ENCODE measurements around the gene OR4D2. TPM values are rescaled to one million over a fixed set of nuclear protein-coding genes. Genes with fewer than 3 reads are reported as not detected.

Gene OR4D2
- total and polyA plus RNA-seq, 2 experiments from 2014 or later, result not detected

GRCh38 chr17:58161566-58161965 is 5.2 kb upstream of the OR4D2 start:
- Histone ChIP-seq H2AFZ (no peak overlapping the region), H3K4me2 (ENCODE audit: unreplicated experiment) (no peak overlapping the region), H3K36me3 (ENCODE audit: low read depth) (no peaks in the 10 kb centered on the region), H3K4me1 (ENCODE audit: insufficient read depth) (no peaks in the 10 kb centered on the region), H3K9me3 (ENCODE audit: low read depth) (no peaks in the 10 kb centered on the region), H4K20me1 (ENCODE audit: insufficient read depth) (no peaks in the 10 kb centered on the region), H3K4me3 (no peak overlapping the region), H3K27ac (no peak overlapping the region), H3F3A (ENCODE audit: insufficient read depth) (no peaks in the 10 kb centered on the region), H3K27me3 (replicated peaks; ENCODE audit: insufficient read depth) (peaks cover 34% of the 10 kb centered on the region), H3K9ac (no peak overlapping the region), H3K79me2 (ENCODE audit: insufficient read depth) (no peaks in the 10 kb centered on the region), H3K9me2 (ENCODE audit: insufficient read depth) (no peaks in the 10 kb centered on the region)
- TF ChIP-seq EZH2 (IDR thresholded peaks at IDR 0.05; ENCODE audit: insufficient read depth, poor library complexity, severe bottlenecking) (no peak), EZH2phosphoT487 (IDR thresholded peaks at IDR 0.05; ENCODE audit: insufficient read depth, low read depth) (no peak)
- in situ Hi-C loops (cut with MboI), result no loop called here
- DNase-seq, result no peak
- 25 to 26% methylated on average over 3 of the region's 3 CpGs for WGBS, 2 experiments (ENCODE audit: low coverage in 1 of 2, low lambda C conversion rate in 2 of 2, missing lambda C conversion rate in 2 of 2)

GRCh38 chr17:58165981-58166380 is 801 bp upstream of the OR4D2 start:
- DNase-seq, result no peak
- Histone ChIP-seq H3K79me2 (ENCODE audit: insufficient read depth) (no peaks in the 10 kb centered on the region), H3K36me3 (ENCODE audit: low read depth) (no peaks in the 10 kb centered on the region), H3K27ac (no peak overlapping the region), H3K4me3 (no peak overlapping the region), H3K9ac (no peak overlapping the region), H4K20me1 (ENCODE audit: insufficient read depth) (no peaks in the 10 kb centered on the region), H3K4me1 (ENCODE audit: insufficient read depth) (no peaks in the 10 kb centered on the region), H3K9me2 (ENCODE audit: insufficient read depth) (no peaks in the 10 kb centered on the region), H3K4me2 (ENCODE audit: unreplicated experiment) (no peak overlapping the region), H3K27me3 (replicated peaks; ENCODE audit: insufficient read depth) (0 out of 2 replicates have a peak, but pooled peaks cover 19% of the 10 kb centered on the region), H3K9me3 (ENCODE audit: low read depth) (no peaks in the 10 kb centered on the region), H2AFZ (no peak overlapping the region), H3F3A (ENCODE audit: insufficient read depth) (no peaks in the 10 kb centered on the region)
- 9 to 20% methylated on average over 2 of the region's 2 CpGs for WGBS, 2 experiments (ENCODE audit: low coverage in 1 of 2, low lambda C conversion rate in 2 of 2, missing lambda C conversion rate in 2 of 2)
- TF ChIP-seq EZH2phosphoT487 (IDR thresholded peaks at IDR 0.05; ENCODE audit: insufficient read depth, low read depth) (no peak), EZH2 (IDR thresholded peaks at IDR 0.05; ENCODE audit: insufficient read depth, poor library complexity, severe bottlenecking) (no peak)
- in situ Hi-C loops (cut with MboI), result no loop called here

- H3K4me3 ChIP-seq, result no peak overlapping the region
- no peak overlapping the region for H3K27ac ChIP-seq
- no peaks in the 10 kb centered on the region for H4K20me1 ChIP-seq (ENCODE audit: insufficient read depth)
- no peak overlapping the region for H3K4me2 ChIP-seq (ENCODE audit: unreplicated experiment)
- H3K9me2 ChIP-seq (ENCODE audit: insufficient read depth), result no peaks in the 10 kb centered on the region
- no peaks in the 10 kb centered on the region for H3K9me3 ChIP-seq (ENCODE audit: low read depth)
- no peaks in the 10 kb centered on the region for H3F3A ChIP-seq (ENCODE audit: insufficient read depth)
- 39 to 45% methylated on average over 4 of the region's 4 CpGs for WGBS, 2 experiments (ENCODE audit: low coverage in 1 of 2, low lambda C conversion rate in 2 of 2, missing lambda C conversion rate in 2 of 2)
- no peaks in the 10 kb centered on the region for H3K79me2 ChIP-seq (ENCODE audit: insufficient read depth)
- TF ChIP-seq EZH2 (IDR thresholded peaks at IDR 0.05; ENCODE audit: insufficient read depth, poor library complexity, severe bottlenecking), result no peak
- no peak for TF ChIP-seq EZH2phosphoT487 (IDR thresholded peaks at IDR 0.05; ENCODE audit: insufficient read depth, low read depth)
- no peak overlapping the region for H3K9ac ChIP-seq
- no peaks in the 10 kb centered on the region for H3K4me1 ChIP-seq (ENCODE audit: insufficient read depth)
- no peak for DNase-seq
- H3K36me3 ChIP-seq (ENCODE audit: low read depth), result no peaks in the 10 kb centered on the region
- in situ Hi-C loops (cut with MboI), result no loop called here
- H3K27me3 ChIP-seq (replicated peaks; ENCODE audit: insufficient read depth), result peaks cover 15% of the 10 kb centered on the region; the same call in 1 of the 2 replicates
- H2AFZ ChIP-seq, result no peak overlapping the region
These were observed 3.8 kb downstream of the OR4D2 start for GRCh38 chr17:58170622-58171021.

- H3K4me1 ChIP-seq (ENCODE audit: insufficient read depth), result no peaks in the 10 kb centered on the region
- no peak overlapping the region for H3K9ac ChIP-seq
- H3K9me2 ChIP-seq (ENCODE audit: insufficient read depth), result no peaks in the 10 kb centered on the region
- TF ChIP-seq EZH2phosphoT487 (IDR thresholded peaks at IDR 0.05; ENCODE audit: insufficient read depth, low read depth) (no peak), EZH2 (IDR thresholded peaks at IDR 0.05; ENCODE audit: insufficient read depth, poor library complexity, severe bottlenecking) (no peak)
- no peak overlapping the region for H3K4me2 ChIP-seq (ENCODE audit: unreplicated experiment)
- H2AFZ ChIP-seq, result no peak overlapping the region
- H3K79me2 ChIP-seq (ENCODE audit: insufficient read depth), result no peaks in the 10 kb centered on the region
- no peaks in the 10 kb centered on the region for H3K9me3 ChIP-seq (ENCODE audit: low read depth)
- H3K27ac ChIP-seq, result no peak overlapping the region
- no peaks in the 10 kb centered on the region for H3F3A ChIP-seq (ENCODE audit: insufficient read depth)
- in situ Hi-C loops (cut with MboI), result no loop called here
- WGBS, 2 experiments (ENCODE audit: low coverage in 1 of 2, low lambda C conversion rate in 2 of 2, missing lambda C conversion rate in 2 of 2), result 36 to 46% methylated on average over 2 of the region's 2 CpGs
- no peaks in the 10 kb centered on the region for H3K36me3 ChIP-seq (ENCODE audit: low read depth)
- no peak overlapping the region for H3K4me3 ChIP-seq
- peak; percentile 26 for DNase-seq
- H4K20me1 ChIP-seq (ENCODE audit: insufficient read depth), result no peaks in the 10 kb centered on the region
- peaks cover 15% of the 10 kb centered on the region; the same call in 1 of the 2 replicates for H3K27me3 ChIP-seq (replicated peaks; ENCODE audit: insufficient read depth)
These were observed 5.7 kb downstream of the OR4D2 start for GRCh38 chr17:58172369-58173071.

Data from GM23248 (cell line).